Choroid plexus epithelial cell (primary cell): ENCODE results near the gene ZNF2.

Source experiments
- DNase-seq: peaks from one replicate; pipeline ENCODE4 v3.0.0-alpha.2; 2010; ENCODE audit warnings: low read depth
- H3K4me3 ChIP-seq: 2 replicates; pipeline ENCODE4 v1.5.1; 2011; ENCODE audit warnings: low read depth, mild to moderate bottlenecking, control low read depth, low read length, moderate library complexity
- TF ChIP-seq, protein P1 (sequence below): conservative IDR thresholded peaks from 2 replicates; pipeline ENCODE4 v1.5.1; 2011; ENCODE audit warnings: low read depth, mild to moderate bottlenecking, control low read depth, inconsistent platforms, low read length, moderate library complexity

ZNF2 gene

DNA sequence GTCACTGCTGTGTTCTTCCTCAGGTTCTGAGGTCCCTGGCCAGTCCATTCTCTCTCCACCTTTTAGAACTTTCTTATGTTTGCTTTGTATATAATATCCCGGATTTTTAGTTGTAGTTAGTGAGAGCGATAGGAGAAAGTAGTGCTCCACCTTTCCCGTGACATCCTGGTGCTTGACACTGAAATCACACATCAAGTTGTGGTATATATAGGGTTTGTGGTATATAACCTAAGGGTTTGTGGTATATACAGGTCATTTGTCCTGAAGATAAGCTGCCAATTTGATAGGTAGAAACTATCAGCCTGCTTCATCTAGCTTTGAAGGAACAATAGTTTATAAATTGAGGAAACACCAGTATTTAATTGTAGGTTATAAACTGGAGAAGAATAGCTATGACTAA is 54.8 kb downstream of the ZNF2 start:
- TF ChIP-seq, protein P1, sequence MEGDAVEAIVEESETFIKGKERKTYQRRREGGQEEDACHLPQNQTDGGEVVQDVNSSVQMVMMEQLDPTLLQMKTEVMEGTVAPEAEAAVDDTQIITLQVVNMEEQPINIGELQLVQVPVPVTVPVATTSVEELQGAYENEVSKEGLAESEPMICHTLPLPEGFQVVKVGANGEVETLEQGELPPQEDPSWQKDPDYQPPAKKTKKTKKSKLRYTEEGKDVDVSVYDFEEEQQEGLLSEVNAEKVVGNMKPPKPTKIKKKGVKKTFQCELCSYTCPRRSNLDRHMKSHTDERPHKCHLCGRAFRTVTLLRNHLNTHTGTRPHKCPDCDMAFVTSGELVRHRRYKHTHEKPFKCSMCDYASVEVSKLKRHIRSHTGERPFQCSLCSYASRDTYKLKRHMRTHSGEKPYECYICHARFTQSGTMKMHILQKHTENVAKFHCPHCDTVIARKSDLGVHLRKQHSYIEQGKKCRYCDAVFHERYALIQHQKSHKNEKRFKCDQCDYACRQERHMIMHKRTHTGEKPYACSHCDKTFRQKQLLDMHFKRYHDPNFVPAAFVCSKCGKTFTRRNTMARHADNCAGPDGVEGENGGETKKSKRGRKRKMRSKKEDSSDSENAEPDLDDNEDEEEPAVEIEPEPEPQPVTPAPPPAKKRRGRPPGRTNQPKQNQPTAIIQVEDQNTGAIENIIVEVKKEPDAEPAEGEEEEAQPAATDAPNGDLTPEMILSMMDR: no peak
- no peak overlapping the region for H3K4me3 ChIP-seq
- no peak for DNase-seq

DNA sequence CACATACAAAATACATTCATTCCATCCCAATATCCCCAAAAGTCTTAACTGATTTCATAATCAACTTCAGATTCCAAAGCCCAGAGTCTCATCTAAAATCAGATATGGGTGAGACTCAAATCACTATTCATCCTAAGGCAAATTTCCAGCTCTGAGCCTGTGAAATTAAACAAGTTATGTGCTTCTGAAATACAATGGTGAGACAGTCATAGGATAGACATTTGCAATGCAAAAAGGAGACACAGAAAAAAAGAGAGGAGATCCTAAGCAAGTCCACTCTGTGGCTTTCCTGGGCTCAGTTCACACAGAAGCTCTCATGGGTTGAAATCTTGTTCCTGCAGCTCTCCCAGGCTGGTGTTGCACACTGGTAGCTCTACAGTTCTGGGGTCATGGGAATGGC is 60.0 kb downstream of the ZNF2 start:
- TF ChIP-seq, protein P1: no peak
- H3K4me3 ChIP-seq: no peak overlapping the region
- DNase-seq: no peak

DNA sequence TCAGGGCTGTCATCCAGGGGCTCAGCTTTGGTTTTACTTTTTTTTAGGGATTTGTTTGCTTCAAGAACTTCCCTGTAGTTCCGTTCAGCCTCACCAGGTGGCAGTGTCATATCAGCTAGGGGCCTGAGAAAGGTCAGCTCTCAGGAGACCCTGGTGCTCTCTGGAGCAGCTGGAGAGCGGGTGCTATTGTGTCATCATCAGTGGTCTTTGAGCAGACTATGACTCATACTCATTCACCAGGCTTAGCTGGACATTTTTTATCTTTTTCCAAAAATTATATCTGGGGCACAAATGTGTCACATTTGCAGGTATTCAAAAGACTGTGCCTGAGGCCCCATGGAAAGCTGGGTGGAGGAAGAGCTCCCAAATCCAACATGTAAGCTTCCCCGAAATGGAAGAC is 66.1 kb downstream of the ZNF2 start:
- DNase-seq: peak; percentile 64
- TF ChIP-seq, protein P1: peak; percentile 72
- no peak overlapping the region for H3K4me3 ChIP-seq

DNA sequence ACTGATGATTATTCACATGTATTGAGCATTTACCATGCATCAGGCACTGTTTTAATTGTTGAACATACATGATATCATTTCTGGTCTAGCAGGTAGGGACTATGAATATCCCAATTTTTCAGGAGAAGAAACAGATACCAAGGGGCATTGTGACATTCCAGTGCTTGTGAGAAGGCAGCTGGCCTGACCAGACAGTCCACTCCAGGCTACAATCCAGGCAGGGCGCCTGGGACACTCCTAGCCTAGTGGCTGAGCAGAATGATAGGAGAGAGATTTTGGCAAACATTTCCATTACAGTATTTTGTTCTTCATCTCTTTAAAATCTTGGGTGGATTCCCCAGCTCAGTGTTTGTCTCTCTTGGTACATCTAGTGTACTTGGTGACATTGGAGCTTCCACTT is 66.6 kb downstream of the ZNF2 start:
- no peak for DNase-seq
- TF ChIP-seq, protein P1: no peak
- H3K4me3 ChIP-seq: no peak overlapping the region
